Sciatic nerve (tissue), 2 donors: ENCODE data around the gene TSPAN32. TPM values are rescaled to one million over a fixed set of nuclear protein-coding genes. Genes with fewer than 3 reads are reported as not detected.

Experiments
- ATAC-seq: fragments of 200-7000 bp; cut with Tn5 transposase; one replicate; pipeline ENCODE4 v1.9.1; 2020; ENCODE audit warnings: mild to moderate bottlenecking, moderate library complexity
- DNase-seq: peaks from one replicate; pipeline ENCODE4 v3.0.0-alpha.2; 2020; ENCODE audit warnings: low spot score
- intact Hi-C: fragments of 100-400 bp; cut with DNase I; formaldehyde crosslinking; loops from one replicate; pipeline ENCODE4 v1.14.2; 2022
- total RNA-seq: library from RNA; stranded (reverse); fragmentation: NEBNext Ultra II Directional; extraction: Animal tissue kit (Norgen Biotek cat#: 25700); gene quantifications from one replicate; pipeline ENCODE4 v1.2.1, GENCODE V29; 2021
- donor health status: DM: no; HTN: no; CAD: no.
- donor health status: DM: no; HTN: no; CAD: no.

TSPAN32 gene
- total RNA-seq, 1 donor from 2014 or later, result 7.3 TPM

DNA sequence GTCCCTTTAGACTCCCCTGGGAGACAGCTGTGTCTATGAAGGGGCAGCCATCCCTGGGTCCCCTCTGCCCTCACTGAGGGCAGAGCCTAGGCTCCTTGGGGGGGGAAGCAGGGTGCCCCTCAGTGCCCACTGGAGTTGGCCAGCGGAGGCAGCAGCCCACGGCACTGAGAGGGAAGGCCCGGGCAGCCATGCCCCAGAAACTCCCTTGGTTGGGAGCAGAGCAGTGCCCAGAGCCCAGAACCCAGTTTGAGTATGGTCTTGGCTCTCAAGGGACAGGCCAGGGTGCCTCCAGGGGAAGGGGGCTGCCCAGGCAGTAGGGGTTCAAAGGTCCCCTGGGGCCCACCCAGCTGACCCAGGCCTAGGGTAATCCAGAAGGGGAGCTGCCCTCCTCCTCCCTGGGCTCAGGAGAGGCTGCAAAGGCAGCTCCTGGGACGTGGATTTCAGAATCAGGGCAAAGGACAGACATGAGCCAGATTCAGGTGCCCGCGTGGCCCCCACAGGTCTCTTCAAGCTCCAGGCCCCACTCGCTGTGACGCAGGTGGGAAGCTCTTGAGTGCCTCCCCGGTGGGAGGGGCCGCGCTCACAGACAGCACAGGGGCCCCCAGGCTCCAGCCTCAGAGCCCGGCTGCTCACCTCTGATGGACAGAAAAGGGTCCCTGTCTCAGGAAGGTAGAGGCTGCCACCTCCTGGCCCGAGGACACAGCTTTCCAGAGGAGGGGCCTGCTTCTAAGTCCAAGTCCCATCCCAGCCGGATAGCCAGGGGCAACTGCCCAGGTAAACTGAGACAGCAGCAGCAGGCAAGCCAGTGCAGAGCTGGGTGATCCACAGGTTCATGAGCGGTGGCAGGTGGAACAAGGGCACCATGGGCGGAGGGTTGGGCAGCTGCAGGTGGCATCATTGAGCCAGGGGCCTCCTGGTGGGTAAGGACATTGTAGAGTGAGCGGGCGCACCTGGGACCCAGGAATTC lies 2.7 kb upstream of the TSPAN32 start:
- DNase-seq (peak; percentile 61), ATAC-seq (no peak)
- intact Hi-C loops, result loop anchor here (5.0 kb wide), 1 partner anchor 102 kb away; no protein-coding TSS in a partner anchor

GRCh38 chr11:2299773-2300172 lies 2.0 kb upstream of the TSPAN32 start:
- ATAC-seq, result no peak
- no peak for DNase-seq
- intact Hi-C loops, result loop anchor here (5.0 to 10.0 kb wide), 3 partner anchors 102 to 595 kb away; no protein-coding TSS in a partner anchor

DNA sequence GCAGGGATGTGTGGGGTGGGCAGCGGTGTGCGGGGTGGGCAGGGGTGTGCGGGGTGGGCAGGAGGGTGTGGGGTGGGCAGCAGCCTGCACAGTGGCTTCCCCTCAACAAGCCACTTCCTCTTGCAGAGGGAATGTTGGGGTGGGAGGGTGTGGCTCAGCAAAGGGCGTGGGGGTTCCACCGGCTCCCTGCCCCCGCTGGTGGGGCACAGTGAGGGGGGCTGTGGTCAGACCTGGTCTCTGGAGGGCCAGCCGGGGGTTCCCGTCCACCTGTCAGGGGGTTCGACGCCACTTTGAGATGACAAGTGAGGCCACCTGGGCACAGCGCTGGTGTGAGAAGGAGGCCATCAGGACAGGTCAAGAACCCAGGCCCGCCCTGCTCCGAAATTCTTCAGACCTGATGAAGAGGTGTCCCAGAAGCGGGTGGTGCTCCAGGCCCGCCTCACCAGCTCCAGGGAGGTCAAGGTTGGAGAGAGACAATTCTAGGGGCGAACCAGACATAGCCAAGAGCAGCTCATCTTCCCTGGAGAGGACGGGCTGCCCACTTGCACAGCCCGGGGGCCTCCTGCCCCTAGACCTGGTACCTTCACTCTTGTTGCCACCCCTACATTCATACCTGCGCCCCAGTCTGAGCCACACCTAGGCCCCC lies 1.4 kb upstream of the TSPAN32 start:
- intact Hi-C loops, result loop anchor here (10.0 kb wide), 2 partner anchors 234 to 594 kb away; no protein-coding TSS in a partner anchor
- ATAC-seq (no peak), DNase-seq (peak; percentile 57)

DNA sequence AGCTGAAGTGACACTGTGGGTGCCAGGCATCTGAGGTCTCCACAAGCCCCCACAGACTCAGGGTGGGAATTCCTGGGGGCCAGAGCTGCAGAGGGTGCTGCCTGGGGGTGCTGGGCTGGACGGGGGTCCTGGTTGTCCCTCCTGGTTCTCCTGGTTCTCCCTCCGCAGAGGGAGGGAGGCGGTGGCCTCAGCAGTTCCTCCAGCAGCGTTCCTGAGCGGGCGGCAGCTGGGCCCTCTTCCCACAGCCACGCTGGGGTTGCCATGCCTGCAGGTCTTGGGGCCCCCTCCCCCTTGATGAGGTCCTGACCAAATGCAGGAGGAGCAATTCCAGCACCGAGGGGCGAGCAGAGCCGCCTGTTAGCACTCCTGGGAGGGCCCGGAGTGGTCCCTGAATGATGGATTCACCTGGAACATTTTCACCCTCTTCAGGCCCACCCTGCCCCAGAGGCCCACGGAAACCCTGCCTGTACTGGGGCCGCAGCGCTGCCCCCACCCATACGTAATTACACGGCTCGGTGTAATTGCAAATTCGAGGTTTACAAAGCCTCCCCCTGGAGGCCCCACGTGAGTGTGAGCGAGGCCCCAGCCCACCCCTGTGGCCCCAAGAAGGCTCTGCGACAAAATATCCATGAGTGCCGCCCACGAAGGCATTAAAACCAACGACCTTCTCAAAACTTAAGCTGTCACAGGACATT lies 730 bp upstream of the TSPAN32 start:
- no peak for ATAC-seq
- DNase-seq, result peak; percentile 63
- intact Hi-C loops, result loop anchor here (10.0 kb wide), 2 partner anchors 234 to 594 kb away; no protein-coding TSS in a partner anchor

- no peak for ATAC-seq
- intact Hi-C loops, result loop anchor here (10.0 kb wide), 2 partner anchors 232 to 592 kb away; no protein-coding TSS in a partner anchor
- DNase-seq, result no peak
These were observed 588 bp downstream of the TSPAN32 start for GRCh38 chr11:2302306-2302895.

DNA sequence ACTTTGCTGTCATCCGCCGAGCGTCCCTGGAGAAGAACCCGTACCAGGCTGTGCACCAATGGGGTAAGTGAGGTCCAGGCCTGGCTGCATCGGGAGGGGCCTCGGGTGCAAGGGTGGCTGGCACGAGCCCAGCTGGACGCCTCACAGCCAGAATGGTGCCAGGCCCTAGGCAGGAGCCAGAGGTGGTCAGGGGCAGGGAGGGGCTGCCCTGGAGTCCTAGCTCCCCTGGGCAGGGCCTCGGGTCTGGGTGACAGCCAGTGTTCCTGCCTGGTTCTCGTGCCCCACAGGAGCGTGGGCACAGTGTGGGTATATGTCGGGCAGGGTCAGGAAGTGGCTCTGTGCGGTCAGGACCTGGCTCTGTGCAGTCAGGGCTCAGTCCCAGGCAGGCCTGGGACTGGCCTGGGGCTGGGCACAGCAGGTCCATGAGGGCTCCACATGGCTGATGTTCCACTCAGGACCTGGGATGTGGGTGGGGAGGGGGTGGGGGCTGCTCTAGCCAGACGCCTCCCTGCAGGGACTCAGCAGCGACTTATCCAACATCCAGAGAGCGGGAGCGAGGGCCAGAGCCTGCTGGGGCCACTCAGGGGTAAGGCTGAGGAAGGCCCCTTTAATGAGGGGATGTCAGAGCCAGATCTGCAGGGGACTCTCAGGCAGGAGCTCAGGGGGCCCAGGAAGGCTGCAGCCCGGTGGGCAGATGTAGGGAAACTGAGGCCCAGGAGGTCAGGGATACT lies 1.2 kb downstream of the TSPAN32 start:
- ATAC-seq (no peak), DNase-seq (peak; percentile 60)
- intact Hi-C loops, result loop anchor here (10.0 kb wide), 2 partner anchors 232 to 592 kb away; no protein-coding TSS in a partner anchor

- ATAC-seq (no peak), DNase-seq (peak; percentile 56)
- intact Hi-C loops, result loop anchor here (2.0 to 10.0 kb wide), 3 partner anchors 117 to 591 kb away; no protein-coding TSS in a partner anchor
These were observed 2.1 kb downstream of the TSPAN32 start for GRCh38 chr11:2303627-2304505.

DNA sequence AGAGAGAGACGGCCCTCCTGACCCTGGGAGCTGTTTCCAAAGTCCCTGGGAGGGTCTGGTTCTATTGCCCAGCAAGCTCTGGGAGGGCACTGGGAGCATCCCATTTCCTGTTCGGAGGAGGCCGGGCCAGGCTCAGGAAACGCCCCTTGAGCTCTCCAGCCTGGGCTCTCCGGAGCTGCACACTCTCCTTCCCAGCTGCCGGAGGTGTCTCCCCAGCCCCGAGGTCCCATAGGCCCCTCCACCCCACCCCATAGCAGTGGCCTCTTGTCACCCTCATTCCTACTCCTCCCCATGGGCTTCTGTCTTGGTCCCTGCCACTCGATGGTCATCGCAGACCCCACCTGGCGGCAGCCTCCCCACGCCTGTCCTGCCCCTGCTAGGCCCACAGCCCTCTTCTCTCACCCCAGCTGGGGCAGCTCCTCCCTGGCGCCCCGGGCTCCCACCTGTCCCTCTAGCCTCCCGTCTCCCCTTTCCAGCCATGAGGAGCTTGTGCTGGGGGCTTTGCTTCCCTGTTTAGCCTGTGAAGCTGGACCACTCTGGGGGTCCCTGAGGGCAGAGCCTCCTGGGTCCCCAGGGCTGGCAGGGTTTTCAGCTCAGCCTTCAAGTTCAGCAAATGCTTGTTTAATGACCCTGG lies 2.8 kb downstream of the TSPAN32 start:
- DNase-seq (peak; percentile 62), ATAC-seq (peak; percentile 22)
- intact Hi-C loops, result loop anchor here (2.0 to 10.0 kb wide), 4 partner anchors 73 to 590 kb away; partner anchors contain the start of gene CD81

- intact Hi-C loops, result loop anchor here (2.0 to 10.0 kb wide), 4 partner anchors 72 to 590 kb away; partner anchors contain the start of gene CD81
- DNase-seq, result peak; percentile 96
- peak; percentile 70 for ATAC-seq
These were observed 3.4 kb downstream of the TSPAN32 start for GRCh38 chr11:2305140-2305778.

- intact Hi-C loops, result loop anchor here (2.0 to 10.0 kb wide), 4 partner anchors 71 to 589 kb away; partner anchors contain the start of gene CD81
- ATAC-seq (peak; percentile 35), DNase-seq (peak; percentile 74)
These were observed 4.1 kb downstream of the TSPAN32 start for GRCh38 chr11:2305788-2306451.

- intact Hi-C loops, result loop anchor here (5.0 to 10.0 kb wide), 3 partner anchors 71 to 588 kb away; partner anchors contain the start of gene CD81
- DNase-seq (peak; percentile 95), ATAC-seq (peak; percentile 85)
These were observed 4.6 kb downstream of the TSPAN32 start for GRCh38 chr11:2306452-2306823.

DNA sequence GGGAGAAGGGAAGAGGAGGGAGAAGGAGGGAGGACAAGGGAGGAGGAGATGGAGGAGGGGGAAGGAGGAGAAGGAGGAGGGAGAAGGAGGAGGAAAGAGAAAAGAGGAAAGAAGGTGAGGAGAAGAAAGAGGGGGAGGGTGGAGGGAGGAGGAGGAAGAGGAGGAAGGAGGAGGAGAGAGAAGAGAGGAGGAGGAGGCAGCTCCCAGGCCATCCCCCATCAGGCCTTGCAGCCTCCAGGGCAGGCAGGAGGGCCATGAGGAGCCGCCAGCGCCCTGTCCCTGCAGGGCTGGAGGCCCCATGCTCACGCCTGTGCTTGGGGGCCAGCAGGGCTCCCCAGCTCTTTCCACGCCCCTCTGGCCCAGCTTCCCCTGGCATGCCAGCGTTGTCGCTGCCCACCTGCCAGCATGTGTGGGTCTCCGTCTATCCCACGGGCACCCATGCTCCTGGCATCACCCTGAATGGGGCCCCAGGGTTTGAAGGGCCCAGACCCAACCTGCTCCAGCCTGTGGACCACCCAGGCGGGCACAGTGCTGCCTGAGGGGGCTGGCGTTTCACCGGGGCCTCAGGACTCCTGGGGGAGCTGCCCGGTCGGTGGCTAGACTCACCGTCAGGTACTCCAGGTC lies 5.2 kb downstream of the TSPAN32 start:
- intact Hi-C loops, result loop anchor here (5.0 to 10.0 kb wide), 3 partner anchors 70 to 588 kb away; partner anchors contain the start of gene CD81
- DNase-seq, result peak; percentile 73
- peak; percentile 61 for ATAC-seq

GRCh38 chr11:2307501-2308331 lies 5.9 kb downstream of the TSPAN32 start:
- DNase-seq, result peak; percentile 55
- no peak for ATAC-seq
- intact Hi-C loops, result loop anchor here (5.0 to 10.0 kb wide), 3 partner anchors 70 to 587 kb away; partner anchors contain the start of gene CD81

DNA sequence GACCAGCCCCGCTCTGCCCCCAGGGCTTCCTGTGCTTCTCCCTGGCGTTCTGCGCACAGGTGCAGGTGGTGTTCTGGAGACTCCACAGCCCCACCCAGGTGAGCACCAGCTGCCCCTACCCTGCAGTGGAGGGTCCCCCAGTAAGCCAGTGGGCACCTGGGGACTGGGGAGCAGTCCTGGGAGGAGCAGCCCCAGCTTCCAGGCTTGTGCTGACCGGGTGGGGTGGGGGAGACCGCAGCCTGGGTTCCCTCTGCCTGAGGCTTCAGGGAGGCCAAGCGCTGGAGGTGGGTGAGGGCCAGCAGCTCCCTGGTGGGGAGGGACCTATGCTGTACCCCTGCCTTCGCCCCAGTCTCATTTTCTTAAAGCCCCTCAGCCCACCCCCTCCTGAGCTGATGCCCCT lies 6.9 kb downstream of the TSPAN32 start:
- peak; percentile 53 for DNase-seq
- no peak for ATAC-seq
- intact Hi-C loops, result loop anchor here (5.0 to 10.0 kb wide), 3 partner anchors 69 to 586 kb away; partner anchors contain the start of gene CD81
